ENCODE data around the gene VCL.

VCL gene

GRCh38 chr10:74051736-74052342 lies 53.9 kb downstream of the VCL start:
- no peak for FAIRE-seq
- no peak for DNase-seq (ENCODE audit: insufficient read length, low spot score)
- TF ChIP-seq CTCF (IDR thresholded peaks at IDR 0.05; ENCODE audit: insufficient read depth, missing control alignments) = no peak

GRCh38 chr10:74052994-74053393 lies 55.1 kb downstream of the VCL start:
- DNase-seq (ENCODE audit: insufficient read length, low spot score) = no peak
- FAIRE-seq = no peak
- no peak for TF ChIP-seq CTCF (IDR thresholded peaks at IDR 0.05; ENCODE audit: insufficient read depth, missing control alignments)

- DNase-seq (ENCODE audit: insufficient read length, low spot score) = no peak
- no peak for FAIRE-seq
- TF ChIP-seq CTCF (IDR thresholded peaks at IDR 0.05; ENCODE audit: insufficient read depth, missing control alignments) = no peak
These were observed 57.6 kb downstream of the VCL start for GRCh38 chr10:74055383-74056049.

- FAIRE-seq = no peak
- no peak for TF ChIP-seq CTCF (IDR thresholded peaks at IDR 0.05; ENCODE audit: insufficient read depth, missing control alignments)
- no peak for DNase-seq (ENCODE audit: insufficient read length, low spot score)
These were observed 58.3 kb downstream of the VCL start for GRCh38 chr10:74056050-74056818.

GRCh38 chr10:74058071-74058470 lies 60.2 kb downstream of the VCL start:
- FAIRE-seq = no peak
- no peak for DNase-seq (ENCODE audit: insufficient read length, low spot score)

GRCh38 chr10:74058658-74059057 lies 60.7 kb downstream of the VCL start:
- DNase-seq (ENCODE audit: insufficient read length, low spot score) = no peak
- peak; percentile 23 for TF ChIP-seq CTCF (IDR thresholded peaks at IDR 0.05; ENCODE audit: insufficient read depth, missing control alignments)
- no peak for FAIRE-seq

More at GRCh38 chr10:74058071-74058470, 60.2 kb downstream of the VCL start:
- no peak for TF ChIP-seq CTCF (IDR thresholded peaks at IDR 0.05; ENCODE audit: insufficient read depth, missing control alignments)

All from D721Med (cell line).